Measurements from ENCODE around the gene WDR93.

The WDR93 gene

GRCh38 chr15:89690276-89691218 lies at the start of gene WDR93, which contains the start of gene PEX11A:
Gene WDR93, plus strand, starts transcription at chr15:89690811. Its CDS starts 10,936 bp downstream, at chr15:89701747.
Gene PEX11A, minus strand, starts transcription at chr15:89690754. Its CDS starts 122 bp downstream, at chr15:89690632.
- DNase-seq (ENCODE audit: low spot score), result peak; percentile 80

- no peak for DNase-seq (ENCODE audit: low spot score)
Measured at GRCh38 chr15:89641053-89641452, 49.6 kb upstream of the WDR93 start.

- no peak for DNase-seq (ENCODE audit: low spot score)
Measured at GRCh38 chr15:89642106-89642505, 48.5 kb upstream of the WDR93 start.

GRCh38 chr15:89645680-89646079 lies 44.9 kb upstream of the WDR93 start:
- no peak for DNase-seq (ENCODE audit: low spot score)

GRCh38 chr15:89646416-89647141 lies 44.0 kb upstream of the WDR93 start:
- DNase-seq (ENCODE audit: low spot score), result no peak

GRCh38 chr15:89647191-89647851 lies 43.3 kb upstream of the WDR93 start:
- DNase-seq (ENCODE audit: low spot score), result peak; percentile 46

- DNase-seq (ENCODE audit: low spot score), result no peak
Measured at GRCh38 chr15:89648106-89649012, 42.3 kb upstream of the WDR93 start.

- no peak for DNase-seq (ENCODE audit: low spot score)
Measured at GRCh38 chr15:89649013-89649625, 41.5 kb upstream of the WDR93 start.

GRCh38 chr15:89649716-89650115 lies 40.9 kb upstream of the WDR93 start:
- no peak for DNase-seq (ENCODE audit: low spot score)

GRCh38 chr15:89652131-89652530 lies 38.5 kb upstream of the WDR93 start:
- no peak for DNase-seq (ENCODE audit: low spot score)

- DNase-seq (ENCODE audit: low spot score), result no peak
Measured at GRCh38 chr15:89652666-89653065, 37.9 kb upstream of the WDR93 start.

GRCh38 chr15:89653578-89653977 lies 37.0 kb upstream of the WDR93 start:
- DNase-seq (ENCODE audit: low spot score), result no peak

- DNase-seq (ENCODE audit: low spot score), result no peak
Measured at GRCh38 chr15:89654301-89654761, 36.3 kb upstream of the WDR93 start.

GRCh38 chr15:89654847-89655805 lies 35.5 kb upstream of the WDR93 start, which contains the start of gene KIF7:
Gene KIF7, minus strand, starts transcription at chr15:89655467. Its CDS starts 2,537 bp downstream, at chr15:89652930.
- DNase-seq (ENCODE audit: low spot score), result no peak

GRCh38 chr15:89656116-89656815 lies 34.3 kb upstream of the WDR93 start:
- DNase-seq (ENCODE audit: low spot score), result no peak

- no peak for DNase-seq (ENCODE audit: low spot score)
Measured at GRCh38 chr15:89657686-89658200, 32.9 kb upstream of the WDR93 start.

- DNase-seq (ENCODE audit: low spot score), result no peak
Measured at GRCh38 chr15:89659295-89659694, 31.3 kb upstream of the WDR93 start.

GRCh38 chr15:89660556-89660955 lies 30.1 kb upstream of the WDR93 start:
- no peak for DNase-seq (ENCODE audit: low spot score)

Measured in SW480 (cell line).